Measurements from ENCODE around the gene JADE1. TPM values are rescaled to one million over a fixed set of nuclear protein-coding genes. Genes with fewer than 3 reads are reported as not detected.
A peak's percentile ranks its signal among the peaks of the same experiment; 100 is the strongest.

Gene JADE1
- total and polyA plus RNA-seq, 2 of the 13 experiments (the other 11 are each of a cell fraction or from before 2014, with no cell fraction given): 5.4 to 19.3 TPM

DNA sequence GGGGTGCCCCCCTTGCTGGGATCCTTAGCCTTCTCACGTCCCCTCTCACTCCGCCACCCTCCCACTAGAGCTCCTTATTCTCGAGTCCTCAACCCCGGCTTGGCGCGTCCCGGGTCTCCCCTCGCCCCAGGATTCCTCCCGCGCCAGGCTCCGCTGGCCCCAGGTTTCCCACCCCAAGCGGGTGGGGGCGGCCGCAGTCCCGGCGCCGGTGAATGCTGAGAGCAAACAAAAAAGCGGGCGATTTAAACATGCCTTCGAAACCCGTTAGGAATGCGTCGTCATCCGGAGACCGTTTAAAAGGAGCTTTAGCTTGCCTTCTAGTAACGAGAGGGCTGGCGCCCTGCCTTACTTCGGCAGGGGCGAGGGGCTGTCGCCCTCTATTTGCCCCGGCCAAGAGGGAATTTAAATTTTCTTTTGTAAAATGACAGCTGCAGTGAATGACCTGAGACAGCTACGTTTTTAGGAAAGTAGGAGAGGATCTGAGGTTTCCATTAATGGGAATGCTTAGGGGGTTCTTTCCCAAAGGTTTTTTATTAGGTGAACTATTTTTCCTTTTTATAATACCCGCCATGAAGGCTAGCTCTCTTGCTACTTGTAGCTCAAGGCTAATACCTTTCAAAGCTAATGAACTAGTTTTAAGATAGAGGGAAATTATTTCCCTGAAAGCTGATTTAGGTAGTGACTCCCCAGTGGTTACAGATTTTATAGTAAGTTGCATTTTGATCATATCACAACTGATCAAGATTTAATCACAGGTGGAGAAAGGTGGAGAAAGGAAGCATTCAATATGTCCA lies 3.1 kb downstream of the JADE1 start (continued):
- TF ChIP-seq ARHGAP35 (CRISPR knock-in tag; IDR thresholded peaks at IDR 0.05; ENCODE audit: borderline replicate concordance) (no peak), FOXM1 (CRISPR knock-in tag; IDR thresholded peaks at IDR 0.05) (no peak), TMF1 (CRISPR knock-in tag; IDR thresholded peaks at IDR 0.05; ENCODE audit: low read depth) (no peak), ZNF670 (CRISPR knock-in tag; IDR thresholded peaks at IDR 0.05; ENCODE audit: borderline replicate concordance) (peak; percentile 45; the same call in 1 of the 2 replicates), SAP130 (CRISPR knock-in tag; IDR thresholded peaks at IDR 0.05; ENCODE audit: low read depth) (peak; percentile 68), ZNF484 (CRISPR knock-in tag; IDR thresholded peaks at IDR 0.05; ENCODE audit: borderline replicate concordance, low read depth) (no peak), ZFP37 (CRISPR knock-in tag; IDR thresholded peaks at IDR 0.05; ENCODE audit: borderline replicate concordance) (no peak), ZNF883 (CRISPR knock-in tag; IDR thresholded peaks at IDR 0.05; ENCODE audit: not compliant biosample characterization) (no peak), HNRNPUL1 (IDR thresholded peaks at IDR 0.05; ENCODE audit: low read depth, low read length) (no peak), RELA (CRISPR knock-in tag; IDR thresholded peaks at IDR 0.05) (no peak), ZNF251 (CRISPR knock-in tag; IDR thresholded peaks at IDR 0.05) (no peak), HDAC1 (CRISPR knock-in tag; IDR thresholded peaks at IDR 0.05) (peak; percentile 65), MAZ (IDR thresholded peaks at IDR 0.05; ENCODE audit: borderline replicate concordance, low read depth, low read length) (no peak), MAZ (CRISPR knock-in tag; IDR thresholded peaks at IDR 0.05; ENCODE audit: low read depth) (peak; percentile 2; the same call in 1 of the 2 replicates), RFXANK (CRISPR knock-in tag; IDR thresholded peaks at IDR 0.05) (no peak), IRX3 (CRISPR knock-in tag; IDR thresholded peaks at IDR 0.05; ENCODE audit: borderline replicate concordance, low read depth) (no peak), RBFOX2 (IDR thresholded peaks at IDR 0.05; ENCODE audit: low read depth, low read length) (no peak), SALL2 (CRISPR knock-in tag; IDR thresholded peaks at IDR 0.05) (no peak), ZSCAN29 (CRISPR knock-in tag; conservative IDR thresholded peaks at IDR 0.05) (0 out of 2 replicates have a peak, but pooled peaks have one; percentile 26), TBX2 (CRISPR knock-in tag; IDR thresholded peaks at IDR 0.05; ENCODE audit: borderline replicate concordance) (no peak), FOSL2 (CRISPR knock-in tag; IDR thresholded peaks at IDR 0.05) (0 out of 2 replicates have a peak, but pooled peaks have one; percentile 6), ZNF382 (CRISPR knock-in tag; IDR thresholded peaks at IDR 0.05; ENCODE audit: borderline replicate concordance) (no peak)
- TF ChIP-seq, protein P1, sequence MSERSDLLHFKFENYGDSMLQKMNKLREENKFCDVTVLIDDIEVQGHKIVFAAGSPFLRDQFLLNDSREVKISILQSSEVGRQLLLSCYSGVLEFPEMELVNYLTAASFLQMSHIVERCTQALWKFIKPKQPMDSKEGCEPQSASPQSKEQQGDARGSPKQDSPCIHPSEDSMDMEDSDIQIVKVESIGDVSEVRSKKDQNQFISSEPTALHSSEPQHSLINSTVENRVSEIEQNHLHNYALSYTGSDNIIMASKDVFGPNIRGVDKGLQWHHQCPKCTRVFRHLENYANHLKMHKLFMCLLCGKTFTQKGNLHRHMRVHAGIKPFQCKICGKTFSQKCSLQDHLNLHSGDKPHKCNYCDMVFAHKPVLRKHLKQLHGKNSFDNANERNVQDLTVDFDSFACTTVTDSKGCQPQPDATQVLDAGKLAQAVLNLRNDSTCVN (CRISPR knock-in tag; IDR thresholded peaks at IDR 0.05; ENCODE audit: borderline replicate concordance): no peak
- TF ChIP-seq, protein P2, sequence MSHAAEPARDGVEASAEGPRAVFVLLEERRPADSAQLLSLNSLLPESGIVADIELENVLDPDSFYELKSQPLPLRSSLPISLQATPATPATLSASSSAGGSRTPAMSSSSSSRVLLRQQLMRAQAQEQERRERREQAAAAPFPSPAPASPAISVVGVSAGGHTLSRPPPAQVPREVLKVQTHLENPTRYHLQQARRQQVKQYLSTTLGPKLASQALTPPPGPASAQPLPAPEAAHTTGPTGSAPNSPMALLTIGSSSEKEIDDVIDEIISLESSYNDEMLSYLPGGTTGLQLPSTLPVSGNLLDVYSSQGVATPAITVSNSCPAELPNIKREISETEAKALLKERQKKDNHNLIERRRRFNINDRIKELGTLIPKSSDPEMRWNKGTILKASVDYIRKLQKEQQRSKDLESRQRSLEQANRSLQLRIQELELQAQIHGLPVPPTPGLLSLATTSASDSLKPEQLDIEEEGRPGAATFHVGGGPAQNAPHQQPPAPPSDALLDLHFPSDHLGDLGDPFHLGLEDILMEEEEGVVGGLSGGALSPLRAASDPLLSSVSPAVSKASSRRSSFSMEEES (CRISPR knock-in tag; IDR thresholded peaks at IDR 0.05): no peak
